MCF 10A (cell line): ENCODE results near the gene SERPINA10. TPM values are rescaled to one million over a fixed set of nuclear protein-coding genes. Genes with fewer than 3 reads are reported as not detected.

Experiments
- BruUV-seq: library from RNA; stranded (reverse); fragments of 400-500 nt; replicated peaks from 2 replicates; lab custom pipeline; 2021; lab: Mats Ljungman, UMichigan
- CTCF ChIA-PET: fragments of 300-600 bp; sonication (Branson Sonifier 250); formaldehyde crosslinking; extraction: SDS; loops from one replicate; lab custom pipeline; 2021; ENCODE audit warnings: antibody characterized with exemption, inconsistent platforms; lab: Yijun Ruan, JAX
- POLR2A ChIA-PET: fragments of 300-600, 350-650 bp; sonication (Branson Sonifier 250); formaldehyde crosslinking; extraction: SDS; loops from one replicate; lab custom pipeline; 2020; ENCODE audit warnings: antibody characterized with exemption, inconsistent platforms; lab: Yijun Ruan, JAX
- DNase-seq: peaks from one replicate; pipeline ENCODE4 v3.0.0-alpha.2; 2018; ENCODE audit not compliant: unreplicated experiment
- H3K27ac Mint-ChIP-seq: one replicate; pipeline ENCODE4 v1.8.0; 2022; ENCODE audit warnings: mild to moderate bottlenecking, low read depth, mixed read lengths; ENCODE audit not compliant: unreplicated experiment
- H3K27me3 Mint-ChIP-seq: one replicate; pipeline ENCODE4 v1.8.0; 2022; ENCODE audit warnings: mixed read lengths; ENCODE audit not compliant: insufficient read depth, unreplicated experiment
- H3K36me3 Mint-ChIP-seq: one replicate; pipeline ENCODE4 v1.8.0; 2022; ENCODE audit warnings: mild to moderate bottlenecking, moderate library complexity, mixed read lengths; ENCODE audit not compliant: insufficient read depth, unreplicated experiment
- H3K4me1 Mint-ChIP-seq: one replicate; pipeline ENCODE4 v1.8.0; 2022; ENCODE audit warnings: mixed read lengths; ENCODE audit not compliant: insufficient read depth, unreplicated experiment
- H3K4me3 Mint-ChIP-seq: one replicate; pipeline ENCODE4 v1.8.0; 2022; ENCODE audit warnings: mild to moderate bottlenecking, moderate library complexity, mixed read lengths; ENCODE audit not compliant: unreplicated experiment
- H3K9me3 Mint-ChIP-seq: one replicate; pipeline ENCODE4 v1.8.0; 2022; ENCODE audit warnings: mixed read lengths; ENCODE audit not compliant: unreplicated experiment
- intact Hi-C: fragments of 100-400 bp; cut with micrococcal nuclease; formaldehyde crosslinking; loops from 2 replicates; pipeline ENCODE4 v1.14.1; 2022
- total RNA-seq: library from RNA; stranded (reverse); gene quantifications from 2 replicates; pipeline ENCODE4 v1.2.3, GENCODE V29; 2022
- TF ChIP-seq, protein P1 (sequence below): fragments of 200-600 bp; IDR thresholded peaks from one replicate; pipeline ENCODE4 v1.8.0; 2022; ENCODE audit warnings: antibody characterized with exemption, mild to moderate bottlenecking; ENCODE audit not compliant: unreplicated experiment

SERPINA10 gene
- total RNA-seq, 1 experiment from 2014 or later, result not detected

DNA sequence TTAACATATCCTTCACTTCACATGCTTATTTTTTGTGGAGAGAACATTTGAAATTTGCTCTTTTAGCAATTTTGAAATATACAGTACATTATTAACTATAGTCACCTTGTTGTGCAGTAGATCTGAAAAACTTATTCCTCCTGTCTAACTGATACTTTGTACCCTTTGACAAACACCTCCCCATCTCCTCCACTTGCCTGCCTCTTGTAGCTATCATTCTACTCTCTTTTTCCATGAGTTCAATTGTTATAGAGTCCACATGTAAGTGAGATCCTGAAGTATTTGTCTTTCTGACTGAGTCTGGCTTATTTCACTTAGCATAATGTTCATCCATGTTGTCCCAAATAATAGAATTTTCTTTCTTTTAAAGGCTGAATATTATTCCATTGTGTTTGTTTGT is 39.5 kb upstream of the SERPINA10 start:
- Mint-ChIP-seq H3K9me3 (no peaks in the 10 kb centered on the region), H3K27me3 (no peaks in the 10 kb centered on the region), H3K4me1 (peaks cover 28% of the 10 kb centered on the region), H3K36me3 (no peaks in the 10 kb centered on the region), H3K4me3 (no peak overlapping the region), H3K27ac (no peak overlapping the region)
- TF ChIP-seq, protein P1, sequence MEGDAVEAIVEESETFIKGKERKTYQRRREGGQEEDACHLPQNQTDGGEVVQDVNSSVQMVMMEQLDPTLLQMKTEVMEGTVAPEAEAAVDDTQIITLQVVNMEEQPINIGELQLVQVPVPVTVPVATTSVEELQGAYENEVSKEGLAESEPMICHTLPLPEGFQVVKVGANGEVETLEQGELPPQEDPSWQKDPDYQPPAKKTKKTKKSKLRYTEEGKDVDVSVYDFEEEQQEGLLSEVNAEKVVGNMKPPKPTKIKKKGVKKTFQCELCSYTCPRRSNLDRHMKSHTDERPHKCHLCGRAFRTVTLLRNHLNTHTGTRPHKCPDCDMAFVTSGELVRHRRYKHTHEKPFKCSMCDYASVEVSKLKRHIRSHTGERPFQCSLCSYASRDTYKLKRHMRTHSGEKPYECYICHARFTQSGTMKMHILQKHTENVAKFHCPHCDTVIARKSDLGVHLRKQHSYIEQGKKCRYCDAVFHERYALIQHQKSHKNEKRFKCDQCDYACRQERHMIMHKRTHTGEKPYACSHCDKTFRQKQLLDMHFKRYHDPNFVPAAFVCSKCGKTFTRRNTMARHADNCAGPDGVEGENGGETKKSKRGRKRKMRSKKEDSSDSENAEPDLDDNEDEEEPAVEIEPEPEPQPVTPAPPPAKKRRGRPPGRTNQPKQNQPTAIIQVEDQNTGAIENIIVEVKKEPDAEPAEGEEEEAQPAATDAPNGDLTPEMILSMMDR, result no peak
- intact Hi-C loops, result no loop called here
- POLR2A ChIA-PET, result interaction anchor here (1.1 kb wide), 1 partner anchor 19 kb away, joined by 4 read pairs; no protein-coding TSS in a partner anchor
- no TSS peak for BruUV-seq
- CTCF ChIA-PET, result no interaction called here
- DNase-seq, result no peak

DNA sequence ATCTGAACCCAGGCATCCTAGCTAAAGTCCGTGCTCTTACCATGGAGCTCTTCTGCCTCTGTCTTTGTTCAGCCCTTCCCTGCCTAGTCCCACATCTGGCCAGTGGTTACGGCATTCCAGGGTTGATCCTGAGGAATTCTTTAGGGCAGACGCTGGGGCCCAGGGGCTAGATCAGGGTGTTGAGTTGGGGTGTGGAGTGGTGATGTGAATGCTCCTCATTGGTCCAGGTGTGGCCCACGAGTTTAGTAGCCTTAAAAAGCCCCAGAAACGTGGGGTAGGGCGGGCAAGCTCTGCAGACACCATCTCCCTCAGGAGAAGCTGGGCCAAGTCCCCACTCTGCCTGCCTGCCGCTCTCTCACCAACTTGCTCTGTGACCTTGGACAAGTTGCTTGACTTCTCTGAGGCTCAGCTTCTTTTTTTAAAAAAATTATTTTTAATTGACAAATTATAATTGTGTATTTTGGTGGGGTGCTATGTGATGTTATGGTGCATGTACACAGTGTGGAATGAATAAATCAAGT is 39.1 kb upstream of the SERPINA10 start:
- H3K36me3 Mint-ChIP-seq, result no peaks in the 10 kb centered on the region
- peaks cover 30% of the 10 kb centered on the region for H3K4me1 Mint-ChIP-seq
- H3K27ac Mint-ChIP-seq, result no peak overlapping the region
- no peaks in the 10 kb centered on the region for H3K9me3 Mint-ChIP-seq
- POLR2A ChIA-PET, result interaction anchor here (0.9 to 1.1 kb wide), 2 partner anchors 13 to 19 kb away, joined by 3 to 4 read pairs; no protein-coding TSS in a partner anchor
- intact Hi-C loops, result no loop called here
- DNase-seq, result no peak
- CTCF ChIA-PET, result no interaction called here
- H3K4me3 Mint-ChIP-seq, result no peak overlapping the region
- TF ChIP-seq, protein P1, result no peak
- no TSS peak for BruUV-seq
- no peaks in the 10 kb centered on the region for H3K27me3 Mint-ChIP-seq

DNA sequence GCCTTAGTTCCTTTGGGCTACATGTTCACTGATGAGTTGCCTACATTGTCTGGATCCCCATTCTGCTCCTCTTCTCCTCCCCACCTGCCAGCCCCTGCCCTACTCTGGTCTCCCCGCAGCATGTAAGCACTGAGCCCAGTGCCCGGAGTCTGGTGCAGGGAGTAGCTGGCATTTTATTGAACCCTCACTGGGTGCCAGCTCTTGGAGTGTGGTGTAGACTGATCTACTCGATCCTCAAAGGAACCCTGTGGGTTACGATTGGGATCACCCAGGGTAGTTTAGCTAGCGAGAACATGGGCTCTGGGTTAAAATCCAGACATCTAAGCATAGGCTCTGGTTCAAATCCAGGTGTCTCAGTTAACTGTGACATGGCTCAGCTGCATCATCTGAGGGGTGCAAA is 38.4 kb upstream of the SERPINA10 start:
- H3K4me3 Mint-ChIP-seq, result no peak overlapping the region
- no peaks in the 10 kb centered on the region for H3K9me3 Mint-ChIP-seq
- intact Hi-C loops, result no loop called here
- H3K4me1 Mint-ChIP-seq, result peaks cover 30% of the 10 kb centered on the region
- H3K36me3 Mint-ChIP-seq, result no peaks in the 10 kb centered on the region
- TF ChIP-seq, protein P1, result no peak
- CTCF ChIA-PET, result interaction anchor here (0.5 to 1.0 kb wide), 2 partner anchors 25 to 217 kb away, joined by 3 to 4 read pairs; no protein-coding TSS in a partner anchor
- no peak for DNase-seq
- H3K27me3 Mint-ChIP-seq, result no peaks in the 10 kb centered on the region
- POLR2A ChIA-PET, result interaction anchor here (0.6 to 1.5 kb wide), 6 partner anchors 9 to 19 kb away, joined by 3 to 4 read pairs (median 4); no protein-coding TSS in a partner anchor
- peak overlapping the region; percentile 51 for H3K27ac Mint-ChIP-seq
- no TSS peak for BruUV-seq

DNA sequence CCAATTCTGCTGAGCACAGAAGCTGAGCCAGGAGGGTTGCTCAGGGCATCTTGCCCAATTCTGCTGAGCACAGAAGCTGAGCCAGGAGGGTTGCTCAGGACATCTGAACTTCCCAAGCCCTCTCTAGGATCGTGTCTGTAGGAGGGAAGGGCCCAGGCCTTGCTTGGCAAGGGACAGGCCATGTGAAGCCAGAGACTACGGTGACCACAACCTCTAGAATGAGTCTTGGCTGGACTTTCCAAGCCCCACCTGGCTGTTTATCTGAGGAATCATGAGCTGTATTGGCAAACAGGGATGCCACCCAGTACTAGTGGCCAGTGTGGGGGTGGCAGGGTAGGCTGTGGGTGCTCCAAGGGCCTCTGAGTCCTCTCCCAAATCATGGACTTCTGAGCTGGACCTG is 37.8 kb upstream of the SERPINA10 start:
- peak; percentile 73 for DNase-seq
- no peak overlapping the region for H3K4me3 Mint-ChIP-seq
- CTCF ChIA-PET, result interaction anchor here (0.5 to 1.0 kb wide), 3 partner anchors 24 to 218 kb away, joined by 3 to 4 read pairs (median 4); no protein-coding TSS in a partner anchor
- no peaks in the 10 kb centered on the region for H3K9me3 Mint-ChIP-seq
- H3K36me3 Mint-ChIP-seq, result no peaks in the 10 kb centered on the region
- intact Hi-C loops, result no loop called here
- no TSS peak for BruUV-seq
- TF ChIP-seq, protein P1, result no peak
- no peaks in the 10 kb centered on the region for H3K27me3 Mint-ChIP-seq
- POLR2A ChIA-PET, result interaction anchor here (0.6 to 1.5 kb wide), 4 partner anchors 9 to 18 kb away, joined by 3 to 4 read pairs (median 4); no protein-coding TSS in a partner anchor
- H3K27ac Mint-ChIP-seq, result no peak overlapping the region
- H3K4me1 Mint-ChIP-seq, result peaks cover 30% of the 10 kb centered on the region
